HepG2 (cell line): ENCODE results near the gene RAB33B. TPM values are rescaled to one million over a fixed set of nuclear protein-coding genes. Genes with fewer than 3 reads are reported as not detected.
A peak's percentile ranks its signal among the peaks of the same experiment; 100 is the strongest.

Experiments
- ARHGAP35 ChIP-seq: sonication (generic); formaldehyde crosslinking; IDR thresholded peaks from 2 replicates; pipeline ENCODE4 v1.9.0; 2022; ENCODE audit warnings: mild to moderate bottlenecking, inconsistent platforms, moderate library complexity, missing genetic modification reagents, borderline replicate concordance
- KDM5B ChIP-seq: sonication (generic); formaldehyde crosslinking; IDR thresholded peaks from 2 replicates; pipeline ENCODE4 v1.4.0; 2020; ENCODE audit warnings: missing genetic modification reagents, mild to moderate bottlenecking, borderline replicate concordance
- SIN3A ChIP-seq: IDR thresholded peaks from 2 replicates; pipeline ENCODE4 v1.6.1; 2011; ENCODE audit warnings: low read depth, mild to moderate bottlenecking, control low read depth, low read length, borderline replicate concordance
- SNAPC2 ChIP-seq: sonication (generic); formaldehyde crosslinking; IDR thresholded peaks from 2 replicates; pipeline ENCODE4 v1.8.1; 2022; ENCODE audit warnings: mild to moderate bottlenecking, missing genetic modification reagents
- SOX13 ChIP-seq, 3 experiments: fragments of 450-650 bp in 1 of 3; sonication (generic) in 1 of 3; formaldehyde crosslinking in 1 of 3; IDR thresholded peaks in 2 of 3; conservative IDR thresholded peaks in 1 of 3; 2 replicates each; pipeline versions ENCODE4 v1.5.0 to v1.6.1; 2016 to 2020; ENCODE audit warnings: antibody characterized with exemption in 1 of 3, mild to moderate bottlenecking in 1 of 3, missing compliant biosample characterization in 1 of 3, missing genetic modification reagents in 1 of 3, moderate library complexity in 1 of 3
- YY1 ChIP-seq: IDR thresholded peaks from 2 replicates; pipeline ENCODE4 v1.6.1; 2011; ENCODE audit warnings: low read length, low read depth, moderate library complexity, mild to moderate bottlenecking; ENCODE audit not compliant: insufficient read depth, insufficient replicate concordance
- ZNF33A ChIP-seq: sonication (generic); formaldehyde crosslinking; IDR thresholded peaks from 2 replicates; pipeline ENCODE4 v1.5.1; 2020; ENCODE audit warnings: missing genetic modification reagents, mild to moderate bottlenecking, moderate library complexity, borderline replicate concordance
- ZNF883 ChIP-seq: sonication (generic); formaldehyde crosslinking; IDR thresholded peaks from 2 replicates; pipeline ENCODE4 v1.5.1; 2020; ENCODE audit warnings: mild to moderate bottlenecking, missing genetic modification reagents; ENCODE audit errors: not compliant biosample characterization
- ZSCAN30 ChIP-seq: sonication (generic); formaldehyde crosslinking; IDR thresholded peaks from 2 replicates; pipeline ENCODE4 v1.5.0; 2020; ENCODE audit warnings: mild to moderate bottlenecking, missing genetic modification reagents
- polyA plus RNA-seq, 8 experiments: library from polyadenylated mRNA; depleted of rRNA in 3 of 8; stranded (reverse) in 7 of 8; unstranded in 1 of 8; fragments of >200 nt; fragmentation: Illumina TruSeq in 4 of 8; extraction: Trizol in 4 of 8; gene quantifications; 2 replicates each; pipeline versions ENCODE4 v1.2.1 to v1.2.3, GENCODE V29; 2011 to 2016; ENCODE audit warnings: low read depth in 4 of 8, missing spikeins in 1 of 8, mixed read lengths in 1 of 8; ENCODE audit not compliant: insufficient read depth in 1 of 8
- total RNA-seq, 5 experiments: library from RNA; depleted of rRNA; stranded (reverse); fragments of >200 nt; fragmentation: Illumina TruSeq; extraction: Trizol; gene quantifications; 2 replicates each; pipeline ENCODE4 v1.2.3, GENCODE V29; 2016; ENCODE audit warnings: low read depth in 1 of 5
- TF ChIP-seq, protein P1 (sequence below), 2 experiments: sonication (generic) in 1 of 2; formaldehyde crosslinking in 1 of 2; IDR thresholded peaks; 2 replicates each; pipeline versions ENCODE4 v1.6.1 to v1.9.0; 2014 to 2022; ENCODE audit warnings: antibody characterized with exemption in 1 of 2, borderline replicate concordance in 1 of 2, inconsistent platforms in 1 of 2, low read depth in 1 of 2, missing genetic modification reagents in 1 of 2
- TF ChIP-seq, protein P2 (sequence below): sonication (generic); formaldehyde crosslinking; IDR thresholded peaks from 2 replicates; pipeline ENCODE4; 2020; ENCODE audit warnings: missing genetic modification reagents, mild to moderate bottlenecking, borderline replicate concordance
- TF ChIP-seq, protein P3 (sequence below): sonication (generic); formaldehyde crosslinking; IDR thresholded peaks from 2 replicates; pipeline ENCODE4 v1.5.0; 2020; ENCODE audit warnings: missing genetic modification reagents, mild to moderate bottlenecking, borderline replicate concordance
- TF ChIP-seq, protein P4 (sequence below): IDR thresholded peaks from 2 replicates; pipeline ENCODE4 v1.6.1; 2016

Gene RAB33B
- total and polyA plus RNA-seq, 2 of the 13 experiments (the other 11 are each of a cell fraction or from before 2014, with no cell fraction given), result 7.6 to 8.1 TPM

DNA sequence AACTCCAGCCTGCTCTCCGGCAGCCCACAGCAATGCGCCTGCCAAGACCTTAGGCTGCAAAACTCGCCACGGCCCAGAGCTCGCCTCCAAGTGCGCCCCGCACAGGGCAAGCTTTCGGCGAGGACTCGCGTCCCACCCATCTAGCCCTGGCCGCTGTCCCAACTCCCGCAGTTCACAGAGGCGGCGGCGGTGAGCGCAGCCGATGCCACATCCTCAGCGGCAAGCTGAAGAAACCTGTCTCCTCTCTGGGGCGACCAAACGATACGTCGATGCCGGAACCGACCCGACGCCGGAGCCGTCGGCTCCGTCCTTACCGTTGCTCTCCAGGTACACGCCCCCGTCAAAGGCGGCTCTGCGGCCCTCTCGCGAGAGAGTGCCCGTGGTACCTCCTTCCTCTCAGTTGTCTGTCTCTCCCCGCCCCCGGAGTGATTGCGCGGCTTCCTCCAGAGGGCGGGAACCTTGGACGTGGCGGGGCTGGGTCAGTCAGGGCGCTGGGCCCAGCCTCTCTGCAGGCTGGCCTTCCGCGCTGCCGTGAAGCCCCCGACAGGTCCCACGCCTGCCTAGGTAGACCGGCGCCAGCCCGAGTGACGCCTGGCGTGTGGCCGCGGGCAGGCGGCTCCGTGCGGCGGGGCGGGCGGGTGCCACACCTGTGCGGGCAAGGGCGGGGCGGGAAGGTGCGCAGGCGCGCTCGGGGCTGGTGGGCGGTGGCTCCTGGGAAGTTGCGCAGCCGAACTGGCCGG is 380 bp upstream of the RAB33B start (continued):
- TF ChIP-seq, protein P1, sequence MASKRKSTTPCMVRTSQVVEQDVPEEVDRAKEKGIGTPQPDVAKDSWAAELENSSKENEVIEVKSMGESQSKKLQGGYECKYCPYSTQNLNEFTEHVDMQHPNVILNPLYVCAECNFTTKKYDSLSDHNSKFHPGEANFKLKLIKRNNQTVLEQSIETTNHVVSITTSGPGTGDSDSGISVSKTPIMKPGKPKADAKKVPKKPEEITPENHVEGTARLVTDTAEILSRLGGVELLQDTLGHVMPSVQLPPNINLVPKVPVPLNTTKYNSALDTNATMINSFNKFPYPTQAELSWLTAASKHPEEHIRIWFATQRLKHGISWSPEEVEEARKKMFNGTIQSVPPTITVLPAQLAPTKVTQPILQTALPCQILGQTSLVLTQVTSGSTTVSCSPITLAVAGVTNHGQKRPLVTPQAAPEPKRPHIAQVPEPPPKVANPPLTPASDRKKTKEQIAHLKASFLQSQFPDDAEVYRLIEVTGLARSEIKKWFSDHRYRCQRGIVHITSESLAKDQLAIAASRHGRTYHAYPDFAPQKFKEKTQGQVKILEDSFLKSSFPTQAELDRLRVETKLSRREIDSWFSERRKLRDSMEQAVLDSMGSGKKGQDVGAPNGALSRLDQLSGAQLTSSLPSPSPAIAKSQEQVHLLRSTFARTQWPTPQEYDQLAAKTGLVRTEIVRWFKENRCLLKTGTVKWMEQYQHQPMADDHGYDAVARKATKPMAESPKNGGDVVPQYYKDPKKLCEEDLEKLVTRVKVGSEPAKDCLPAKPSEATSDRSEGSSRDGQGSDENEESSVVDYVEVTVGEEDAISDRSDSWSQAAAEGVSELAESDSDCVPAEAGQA (IDR thresholded peaks at IDR 0.05; ENCODE audit: low read depth), result peak; percentile 14; the same call in 1 of the 2 replicates
- TF ChIP-seq, protein P1 (CRISPR knock-in tag; IDR thresholded peaks at IDR 0.05; ENCODE audit: borderline replicate concordance), result no peak
- TF ChIP-seq SNAPC2 (CRISPR knock-in tag), result peak; percentile 81; the same call in 1 of the 2 replicates
- TF ChIP-seq, protein P2, sequence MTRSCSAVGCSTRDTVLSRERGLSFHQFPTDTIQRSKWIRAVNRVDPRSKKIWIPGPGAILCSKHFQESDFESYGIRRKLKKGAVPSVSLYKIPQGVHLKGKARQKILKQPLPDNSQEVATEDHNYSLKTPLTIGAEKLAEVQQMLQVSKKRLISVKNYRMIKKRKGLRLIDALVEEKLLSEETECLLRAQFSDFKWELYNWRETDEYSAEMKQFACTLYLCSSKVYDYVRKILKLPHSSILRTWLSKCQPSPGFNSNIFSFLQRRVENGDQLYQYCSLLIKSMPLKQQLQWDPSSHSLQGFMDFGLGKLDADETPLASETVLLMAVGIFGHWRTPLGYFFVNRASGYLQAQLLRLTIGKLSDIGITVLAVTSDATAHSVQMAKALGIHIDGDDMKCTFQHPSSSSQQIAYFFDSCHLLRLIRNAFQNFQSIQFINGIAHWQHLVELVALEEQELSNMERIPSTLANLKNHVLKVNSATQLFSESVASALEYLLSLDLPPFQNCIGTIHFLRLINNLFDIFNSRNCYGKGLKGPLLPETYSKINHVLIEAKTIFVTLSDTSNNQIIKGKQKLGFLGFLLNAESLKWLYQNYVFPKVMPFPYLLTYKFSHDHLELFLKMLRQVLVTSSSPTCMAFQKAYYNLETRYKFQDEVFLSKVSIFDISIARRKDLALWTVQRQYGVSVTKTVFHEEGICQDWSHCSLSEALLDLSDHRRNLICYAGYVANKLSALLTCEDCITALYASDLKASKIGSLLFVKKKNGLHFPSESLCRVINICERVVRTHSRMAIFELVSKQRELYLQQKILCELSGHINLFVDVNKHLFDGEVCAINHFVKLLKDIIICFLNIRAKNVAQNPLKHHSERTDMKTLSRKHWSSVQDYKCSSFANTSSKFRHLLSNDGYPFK (CRISPR knock-in tag), result peak; percentile 31; the same call in 1 of the 2 replicates
- peak; percentile 69; the same call in 1 of the 2 replicates for TF ChIP-seq KDM5B (CRISPR knock-in tag)
- no peak; the same call in 1 of the 2 replicates for TF ChIP-seq ARHGAP35 (CRISPR knock-in tag)
- TF ChIP-seq, protein P3, sequence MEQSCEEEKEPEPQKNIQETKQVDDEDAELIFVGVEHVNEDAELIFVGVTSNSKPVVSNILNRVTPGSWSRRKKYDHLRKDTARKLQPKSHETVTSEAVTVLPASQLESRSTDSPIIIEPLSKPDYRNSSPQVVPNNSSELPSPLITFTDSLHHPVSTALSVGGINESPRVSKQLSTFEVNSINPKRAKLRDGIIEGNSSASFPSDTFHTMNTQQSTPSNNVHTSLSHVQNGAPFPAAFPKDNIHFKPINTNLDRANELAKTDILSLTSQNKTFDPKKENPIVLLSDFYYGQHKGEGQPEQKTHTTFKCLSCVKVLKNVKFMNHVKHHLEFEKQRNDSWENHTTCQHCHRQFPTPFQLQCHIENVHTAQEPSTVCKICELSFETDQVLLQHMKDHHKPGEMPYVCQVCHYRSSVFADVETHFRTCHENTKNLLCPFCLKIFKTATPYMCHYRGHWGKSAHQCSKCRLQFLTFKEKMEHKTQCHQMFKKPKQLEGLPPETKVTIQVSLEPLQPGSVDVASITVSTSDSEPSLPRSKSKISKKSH (CRISPR knock-in tag), result peak; percentile 74; the same call in 1 of the 2 replicates
- no peak; the same call in 1 of the 2 replicates for TF ChIP-seq SIN3A
- peak; percentile 70 for TF ChIP-seq YY1
- no peak for TF ChIP-seq ZNF33A (CRISPR knock-in tag)
- TF ChIP-seq SOX13 (IDR thresholded peaks at IDR 0.05), result no peak
- no peak for TF ChIP-seq SOX13 (CRISPR knock-in tag; conservative IDR thresholded peaks at IDR 0.05 in 1 of 2, IDR thresholded peaks at IDR 0.05 in 1 of 2)
- no peak for TF ChIP-seq ZSCAN30 (CRISPR knock-in tag)
- TF ChIP-seq ZNF883 (CRISPR knock-in tag), result peak; percentile 76
- TF ChIP-seq, protein P4, sequence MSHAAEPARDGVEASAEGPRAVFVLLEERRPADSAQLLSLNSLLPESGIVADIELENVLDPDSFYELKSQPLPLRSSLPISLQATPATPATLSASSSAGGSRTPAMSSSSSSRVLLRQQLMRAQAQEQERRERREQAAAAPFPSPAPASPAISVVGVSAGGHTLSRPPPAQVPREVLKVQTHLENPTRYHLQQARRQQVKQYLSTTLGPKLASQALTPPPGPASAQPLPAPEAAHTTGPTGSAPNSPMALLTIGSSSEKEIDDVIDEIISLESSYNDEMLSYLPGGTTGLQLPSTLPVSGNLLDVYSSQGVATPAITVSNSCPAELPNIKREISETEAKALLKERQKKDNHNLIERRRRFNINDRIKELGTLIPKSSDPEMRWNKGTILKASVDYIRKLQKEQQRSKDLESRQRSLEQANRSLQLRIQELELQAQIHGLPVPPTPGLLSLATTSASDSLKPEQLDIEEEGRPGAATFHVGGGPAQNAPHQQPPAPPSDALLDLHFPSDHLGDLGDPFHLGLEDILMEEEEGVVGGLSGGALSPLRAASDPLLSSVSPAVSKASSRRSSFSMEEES (CRISPR knock-in tag), result peak; percentile 12; the same call in 1 of the 2 replicates
